H4 (cell line): ENCODE measurements around the gene DISC1. TPM values are rescaled to one million over a fixed set of nuclear protein-coding genes. Genes with fewer than 3 reads are reported as not detected.
"Not testable (repeated sequence)": the region's sequence is repeated elsewhere in the genome, so short reads cannot be mapped to it uniquely, and the experiment has no call there.

Experiments
- DNase-seq: peaks from one replicate; pipeline ENCODE4 v3.0.0-alpha.2; 2015; ENCODE audit warnings: low spot score
- total RNA-seq: library from RNA; depleted of rRNA; stranded (reverse); fragments of >200 nt; shearing (Covaris generic); gene quantifications from 2 replicates; pipeline ENCODE4 v1.2.3, GENCODE V29; 2014

The DISC1 gene
- total RNA-seq, 1 experiment from 2014 or later, result 3.4 TPM

GRCh38 chr1:231605149-231606100, 21.2 kb upstream of the DISC1 start:
- no peak for DNase-seq

- no peak for DNase-seq
Observed at GRCh38 chr1:231606712-231607111, 19.9 kb upstream of the DISC1 start.

- DNase-seq, result no peak
Observed at GRCh38 chr1:231610388-231610787, 16.2 kb upstream of the DISC1 start.

GRCh38 chr1:231611111-231611510, 15.5 kb upstream of the DISC1 start:
- DNase-seq, result no peak

- no peak for DNase-seq
Observed at GRCh38 chr1:231611851-231612250, 14.7 kb upstream of the DISC1 start.

GRCh38 chr1:231612393-231613089, 14.0 kb upstream of the DISC1 start:
- DNase-seq, result no peak

- no peak for DNase-seq
Observed at GRCh38 chr1:231613419-231614349, 12.9 kb upstream of the DISC1 start.

GRCh38 chr1:231616667-231617066, 9.9 kb upstream of the DISC1 start:
- DNase-seq, result no peak

GRCh38 chr1:231618609-231619256, 7.9 kb upstream of the DISC1 start:
- no peak for DNase-seq

GRCh38 chr1:231619257-231619634, 7.3 kb upstream of the DISC1 start:
- DNase-seq, result no peak

- DNase-seq, result not testable (repeated sequence)
Observed at GRCh38 chr1:231625042-231625441, 1.5 kb upstream of the DISC1 start.

- no peak for DNase-seq
Observed at GRCh38 chr1:231625975-231626534, 535 bp upstream of the DISC1 start.

- peak; percentile 21 for DNase-seq
Observed at GRCh38 chr1:231626951-231627614, 493 bp downstream of the DISC1 start.

GRCh38 chr1:231628207-231628876, 1.8 kb downstream of the DISC1 start:
- no peak for DNase-seq

GRCh38 chr1:231629132-231629531, 2.5 kb downstream of the DISC1 start:
- peak; percentile 62 for DNase-seq

GRCh38 chr1:231630558-231631205, 4.1 kb downstream of the DISC1 start:
- no peak for DNase-seq

- no peak for DNase-seq
Observed at GRCh38 chr1:231631717-231632116, 5.1 kb downstream of the DISC1 start.

GRCh38 chr1:231632119-231632518, 5.5 kb downstream of the DISC1 start:
- DNase-seq, result no peak

GRCh38 chr1:231634323-231635013, 7.9 kb downstream of the DISC1 start:
- no peak for DNase-seq
